Measurements from ENCODE around the gene WFIKKN1. TPM values are rescaled to one million over a fixed set of nuclear protein-coding genes. Genes with fewer than 3 reads are reported as not detected.

Gene WFIKKN1
- total RNA-seq, 6 experiments from 2014 or later, result 0.02 to 0.14 TPM; not detected in 4

DNA sequence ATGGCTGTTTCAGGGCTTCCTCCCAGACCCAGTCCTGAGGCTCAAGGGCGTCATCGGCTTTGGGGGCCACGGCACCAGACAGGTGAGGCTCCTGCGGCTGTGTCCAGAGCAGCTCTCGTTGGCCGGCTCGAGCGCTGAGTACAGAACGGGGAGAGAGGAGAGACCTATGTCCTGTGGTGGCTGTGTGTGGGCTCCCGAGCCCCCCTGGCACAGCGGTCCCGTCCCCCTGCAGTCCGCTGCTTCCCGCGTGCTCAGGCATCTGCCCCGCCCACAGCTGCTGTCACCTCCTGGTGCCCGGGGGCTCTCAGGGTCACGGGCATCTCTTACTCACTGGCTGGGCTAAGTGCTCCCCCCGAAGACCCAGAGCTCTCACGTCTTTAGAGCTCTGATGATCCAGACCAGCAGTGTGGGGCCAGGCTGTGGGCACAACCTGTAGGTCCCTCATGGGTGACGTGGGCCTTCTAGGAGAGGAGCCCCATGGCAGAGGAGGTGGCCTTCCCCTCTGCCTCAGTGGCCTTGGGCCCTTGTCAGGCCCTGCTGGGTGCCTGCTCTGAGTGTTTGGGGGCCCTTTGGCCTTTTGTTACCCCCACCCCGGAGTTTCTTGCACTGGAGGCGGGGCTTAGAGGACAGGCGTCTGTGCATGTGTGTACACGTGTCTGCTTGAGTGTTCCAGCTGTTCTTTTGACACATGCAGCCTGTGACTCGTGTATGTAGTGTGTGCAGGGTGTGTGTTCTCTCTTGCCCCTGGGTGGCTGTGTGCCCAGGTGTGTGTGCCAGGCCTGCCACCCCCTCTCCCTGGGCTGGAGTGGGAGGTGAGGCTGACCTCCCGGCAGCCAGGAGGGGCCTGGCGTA, 21.9 kb downstream of the WFIKKN1 start:
- no peak overlapping the region for H3K4me3 Mint-ChIP-seq
- no peaks in the 10 kb centered on the region for H3K9me3 Mint-ChIP-seq
- no peak for DNase-seq
- no peak overlapping the region for H3K27ac Mint-ChIP-seq
- H3K27me3 Mint-ChIP-seq (ENCODE audit: insufficient read depth), result peaks cover 2% of the 10 kb centered on the region; the same call in 1 of the 2 replicates
- 0 out of 2 replicates have a peak, but pooled peaks cover 5% of the 10 kb centered on the region for H3K4me1 Mint-ChIP-seq (ENCODE audit: low read depth)
- H3K36me3 Mint-ChIP-seq (ENCODE audit: low read depth), result no peaks in the 10 kb centered on the region
- TF ChIP-seq, protein P1, sequence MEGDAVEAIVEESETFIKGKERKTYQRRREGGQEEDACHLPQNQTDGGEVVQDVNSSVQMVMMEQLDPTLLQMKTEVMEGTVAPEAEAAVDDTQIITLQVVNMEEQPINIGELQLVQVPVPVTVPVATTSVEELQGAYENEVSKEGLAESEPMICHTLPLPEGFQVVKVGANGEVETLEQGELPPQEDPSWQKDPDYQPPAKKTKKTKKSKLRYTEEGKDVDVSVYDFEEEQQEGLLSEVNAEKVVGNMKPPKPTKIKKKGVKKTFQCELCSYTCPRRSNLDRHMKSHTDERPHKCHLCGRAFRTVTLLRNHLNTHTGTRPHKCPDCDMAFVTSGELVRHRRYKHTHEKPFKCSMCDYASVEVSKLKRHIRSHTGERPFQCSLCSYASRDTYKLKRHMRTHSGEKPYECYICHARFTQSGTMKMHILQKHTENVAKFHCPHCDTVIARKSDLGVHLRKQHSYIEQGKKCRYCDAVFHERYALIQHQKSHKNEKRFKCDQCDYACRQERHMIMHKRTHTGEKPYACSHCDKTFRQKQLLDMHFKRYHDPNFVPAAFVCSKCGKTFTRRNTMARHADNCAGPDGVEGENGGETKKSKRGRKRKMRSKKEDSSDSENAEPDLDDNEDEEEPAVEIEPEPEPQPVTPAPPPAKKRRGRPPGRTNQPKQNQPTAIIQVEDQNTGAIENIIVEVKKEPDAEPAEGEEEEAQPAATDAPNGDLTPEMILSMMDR (IDR thresholded peaks at IDR 0.05), result no peak

- Mint-ChIP-seq H3K27me3 (ENCODE audit: insufficient read depth) (no peaks in the 10 kb centered on the region), H3K4me3 (no peak overlapping the region), H3K4me1 (ENCODE audit: low read depth) (0 out of 2 replicates have a peak, but pooled peaks cover 5% of the 10 kb centered on the region), H3K9me3 (no peaks in the 10 kb centered on the region), H3K27ac (no peak overlapping the region), H3K36me3 (ENCODE audit: low read depth) (no peaks in the 10 kb centered on the region)
- DNase-seq, result no peak
- TF ChIP-seq, protein P1 (IDR thresholded peaks at IDR 0.05), result no peak
Measured at GRCh38 chr16:654034-654433, 23.2 kb downstream of the WFIKKN1 start.

GRCh38 chr16:657487-657886, 26.7 kb downstream of the WFIKKN1 start:
- Mint-ChIP-seq H3K4me3 (no peak overlapping the region), H3K27me3 (ENCODE audit: insufficient read depth) (no peaks in the 10 kb centered on the region), H3K27ac (no peak overlapping the region), H3K9me3 (no peaks in the 10 kb centered on the region), H3K4me1 (ENCODE audit: low read depth) (no peaks in the 10 kb centered on the region), H3K36me3 (ENCODE audit: low read depth) (no peaks in the 10 kb centered on the region)
- no peak for DNase-seq
- TF ChIP-seq, protein P1 (IDR thresholded peaks at IDR 0.05), result no peak

DNA sequence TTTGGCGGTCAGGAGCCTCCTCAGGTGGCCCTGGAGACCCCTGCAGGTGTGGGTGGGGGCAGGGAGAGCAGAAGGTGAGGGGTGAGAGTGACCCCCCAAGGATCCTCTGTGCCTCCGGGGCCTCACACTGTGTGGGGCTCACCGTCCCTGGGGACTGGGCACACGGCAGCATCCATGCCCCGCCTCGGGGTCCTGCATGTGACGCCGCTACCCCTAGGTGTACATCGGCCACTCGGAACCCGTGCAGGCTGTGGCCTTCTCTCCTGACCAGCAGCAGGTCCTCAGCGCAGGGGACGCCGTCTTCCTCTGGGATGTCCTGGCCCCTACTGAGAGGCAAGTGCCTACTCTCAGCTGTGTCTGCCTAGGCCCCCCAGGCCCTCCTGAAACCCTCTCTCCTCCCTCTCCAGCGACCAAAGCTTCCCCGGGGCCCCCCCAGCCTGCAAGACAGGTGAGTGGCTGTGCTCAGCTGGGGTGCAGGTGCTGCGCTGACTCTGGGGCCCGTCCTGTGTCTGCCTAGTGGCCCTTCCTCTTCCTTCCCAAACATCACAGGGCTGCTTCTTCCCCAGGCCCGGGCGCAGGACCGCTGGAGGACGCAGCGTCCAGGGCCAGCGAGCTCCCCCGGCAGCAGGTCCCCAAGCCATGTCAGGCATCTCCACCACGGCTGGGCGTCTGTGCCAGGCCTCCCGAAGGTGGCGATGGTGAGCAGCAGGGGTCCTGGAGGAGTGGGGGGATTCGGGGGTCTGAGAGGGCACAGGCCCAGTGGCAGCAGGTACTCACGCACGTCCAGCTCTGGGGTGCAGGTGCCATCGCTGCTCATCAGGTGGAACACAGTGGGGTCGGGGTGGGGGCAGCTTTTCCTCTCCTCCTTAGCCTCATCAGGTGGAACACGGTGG, 28.1 kb downstream of the WFIKKN1 start:
- TF ChIP-seq, protein P1 (IDR thresholded peaks at IDR 0.05), result peak; percentile 43
- no peak for DNase-seq
- no peaks in the 10 kb centered on the region for H3K27me3 Mint-ChIP-seq (ENCODE audit: insufficient read depth)
- H3K4me3 Mint-ChIP-seq, result no peak overlapping the region
- no peak overlapping the region for H3K27ac Mint-ChIP-seq
- H3K9me3 Mint-ChIP-seq, result no peaks in the 10 kb centered on the region
- H3K4me1 Mint-ChIP-seq (ENCODE audit: low read depth), result no peaks in the 10 kb centered on the region
- no peaks in the 10 kb centered on the region for H3K36me3 Mint-ChIP-seq (ENCODE audit: low read depth)

DNA sequence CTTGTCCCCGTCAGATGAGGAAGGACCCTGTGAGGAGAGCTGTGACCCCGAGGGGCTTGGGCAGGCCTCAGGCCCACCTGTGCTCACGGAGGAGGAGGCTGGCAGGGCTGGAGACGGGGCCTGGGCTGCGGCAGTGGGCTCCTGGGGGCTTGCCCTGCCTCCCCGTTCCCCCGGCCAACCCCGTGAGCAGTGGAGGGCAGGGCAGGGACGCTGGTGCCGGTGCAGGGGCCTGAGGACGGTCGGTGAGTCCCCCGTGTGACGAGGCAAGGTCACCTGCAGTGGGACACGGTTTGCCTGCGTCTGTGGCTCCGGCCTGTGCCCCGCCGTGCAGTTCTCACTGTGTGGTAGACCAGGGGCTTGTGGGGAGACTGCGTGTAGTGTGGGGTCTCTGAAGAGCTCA, 28.8 kb downstream of the WFIKKN1 start:
- TF ChIP-seq, protein P1 (IDR thresholded peaks at IDR 0.05), result no peak
- DNase-seq, result no peak
- Mint-ChIP-seq H3K4me1 (ENCODE audit: low read depth) (no peaks in the 10 kb centered on the region), H3K4me3 (no peak overlapping the region), H3K36me3 (ENCODE audit: low read depth) (no peaks in the 10 kb centered on the region), H3K27me3 (ENCODE audit: insufficient read depth) (no peaks in the 10 kb centered on the region), H3K9me3 (no peaks in the 10 kb centered on the region), H3K27ac (no peak overlapping the region)
